8988T (cell line): ENCODE results near the gene KIRREL3.

Experiments used
- DNase-seq: peaks from one replicate; pipeline ENCODE4 v3.0.0; 2011

Gene KIRREL3

GRCh38 chr11:126766440-126766839 is 234.1 kb downstream of the KIRREL3 start:
- DNase-seq = no peak

- DNase-seq = no peak
Measured at GRCh38 chr11:126765196-126765595, 235.4 kb downstream of the KIRREL3 start.

- no peak for DNase-seq
Measured at GRCh38 chr11:126764231-126764630, 236.3 kb downstream of the KIRREL3 start.

GRCh38 chr11:126756855-126757254 is 243.7 kb downstream of the KIRREL3 start:
- DNase-seq = no peak

- no peak for DNase-seq
Measured at GRCh38 chr11:126756421-126756820, 244.1 kb downstream of the KIRREL3 start.

GRCh38 chr11:126755526-126755925 is 245.0 kb downstream of the KIRREL3 start:
- no peak for DNase-seq

- DNase-seq = no peak
Measured at GRCh38 chr11:126754591-126755426, 245.8 kb downstream of the KIRREL3 start.

GRCh38 chr11:126753990-126754389 is 246.6 kb downstream of the KIRREL3 start:
- no peak for DNase-seq

- DNase-seq = no peak
Measured at GRCh38 chr11:126751242-126751641, 249.3 kb downstream of the KIRREL3 start.

- DNase-seq = no peak
Measured at GRCh38 chr11:126748793-126749192, 251.8 kb downstream of the KIRREL3 start.

- DNase-seq = no peak
Measured at GRCh38 chr11:126748100-126748791, 252.3 kb downstream of the KIRREL3 start.

GRCh38 chr11:126747315-126747714 is 253.3 kb downstream of the KIRREL3 start:
- DNase-seq = no peak

- DNase-seq = no peak
Measured at GRCh38 chr11:126746443-126746842, 254.1 kb downstream of the KIRREL3 start.

GRCh38 chr11:126744699-126745098 is 255.9 kb downstream of the KIRREL3 start:
- DNase-seq = no peak

- no peak for DNase-seq
Measured at GRCh38 chr11:126743628-126744027, 256.9 kb downstream of the KIRREL3 start.

- DNase-seq = no peak
Measured at GRCh38 chr11:126742582-126742981, 258.0 kb downstream of the KIRREL3 start.

- no peak for DNase-seq
Measured at GRCh38 chr11:126740846-126741245, 259.7 kb downstream of the KIRREL3 start.

GRCh38 chr11:126739499-126740145 is 260.9 kb downstream of the KIRREL3 start:
- no peak for DNase-seq

GRCh38 chr11:126738295-126739031 is 262.1 kb downstream of the KIRREL3 start:
- DNase-seq = no peak

- no peak for DNase-seq
Measured at GRCh38 chr11:126736682-126737572, 263.6 kb downstream of the KIRREL3 start.

GRCh38 chr11:126734752-126735151 is 265.8 kb downstream of the KIRREL3 start:
- DNase-seq = no peak

- DNase-seq = no peak
Measured at GRCh38 chr11:126733685-126734084, 266.9 kb downstream of the KIRREL3 start.
